GM19463 (cell line): ENCODE measurements around the gene EMC1.
A peak's percentile ranks its signal among the peaks of the same experiment; 100 is the strongest.
"Not testable (repeated sequence)": the region's sequence is repeated elsewhere in the genome, so short reads cannot be mapped to it uniquely, and the experiment has no call there.

Experiments
- ATAC-seq: cut with Tn5 transposase; IDR thresholded peaks from one replicate; pipeline ENCODE4 v1.9.1; 2021; ENCODE audit warnings: mild to moderate bottlenecking, moderate library complexity; ENCODE audit not compliant: unreplicated experiment

The EMC1 gene

DNA sequence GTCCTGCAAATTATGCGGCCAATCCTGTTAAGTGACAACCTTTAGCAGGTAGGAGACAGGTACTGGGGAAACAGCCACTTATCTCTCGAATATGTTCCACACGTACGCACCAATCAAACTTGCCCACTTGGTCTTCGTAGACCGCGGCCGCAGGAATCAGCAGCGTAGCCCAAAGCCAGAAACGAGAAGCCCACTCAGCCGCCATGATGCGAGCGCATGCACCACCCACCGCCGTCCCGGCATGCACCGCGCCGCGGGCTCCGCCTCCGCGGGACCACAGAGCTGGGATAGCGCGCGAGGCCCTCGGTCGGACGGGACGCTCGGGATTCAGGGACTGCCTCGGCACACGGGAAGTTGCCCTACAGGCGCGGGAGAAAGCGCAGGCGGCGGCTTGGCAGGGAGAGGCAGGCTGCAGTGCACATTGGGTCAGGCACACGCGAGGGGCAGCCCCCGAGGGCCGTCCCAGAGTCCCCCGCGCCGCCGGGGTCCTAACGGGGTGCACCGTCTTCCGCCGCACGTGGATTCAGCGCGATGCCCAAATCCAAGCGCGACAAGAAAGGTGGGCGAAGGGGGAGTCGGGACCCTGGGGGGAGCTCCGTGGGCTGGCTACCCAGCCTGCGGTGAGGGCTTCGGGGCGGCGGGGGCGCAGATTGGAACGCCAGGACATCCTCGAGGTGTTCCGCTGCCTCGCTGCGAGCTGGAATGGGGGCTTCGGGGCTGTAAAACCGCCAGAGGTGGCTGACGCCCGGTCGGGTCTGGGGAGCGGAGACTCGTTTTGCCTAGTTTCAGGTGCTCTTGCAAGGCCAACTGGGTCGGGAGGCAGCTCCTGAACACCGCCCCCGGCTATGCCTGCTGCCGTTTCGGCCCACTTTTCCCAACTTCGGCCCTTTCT lies at the start of gene EMC1, which contains the start of gene MRTO4:
Gene EMC1 (minus strand): TSS at position 220 of the 892 bp plus-strand sequence. CDS start 15 bp downstream, at position 205.
Gene MRTO4 (plus strand): TSS at position 501 of the 892 bp plus-strand sequence. CDS start 31 bp downstream, at position 532.
- ATAC-seq = peak; percentile 90

DNA sequence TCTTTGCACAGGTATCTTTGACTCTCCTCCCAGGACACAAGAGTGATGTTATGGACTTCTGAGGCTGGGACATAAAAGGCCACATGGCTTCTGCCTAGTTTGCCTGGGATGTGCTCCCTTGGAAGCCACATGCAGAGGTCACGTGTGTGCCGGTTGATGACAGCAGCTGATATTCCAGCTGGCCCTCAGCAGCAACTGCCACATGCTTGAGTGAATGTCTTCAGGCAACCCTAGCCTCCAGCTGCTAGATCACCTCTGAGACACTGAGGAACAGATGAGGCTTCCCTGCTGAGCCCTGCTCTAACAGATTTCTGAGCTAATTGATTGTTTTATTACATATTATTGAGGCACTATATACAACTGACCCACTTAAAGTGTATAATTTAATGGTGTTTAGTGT lies 48.9 kb upstream of the EMC1 start:
- no peak for ATAC-seq

DNA sequence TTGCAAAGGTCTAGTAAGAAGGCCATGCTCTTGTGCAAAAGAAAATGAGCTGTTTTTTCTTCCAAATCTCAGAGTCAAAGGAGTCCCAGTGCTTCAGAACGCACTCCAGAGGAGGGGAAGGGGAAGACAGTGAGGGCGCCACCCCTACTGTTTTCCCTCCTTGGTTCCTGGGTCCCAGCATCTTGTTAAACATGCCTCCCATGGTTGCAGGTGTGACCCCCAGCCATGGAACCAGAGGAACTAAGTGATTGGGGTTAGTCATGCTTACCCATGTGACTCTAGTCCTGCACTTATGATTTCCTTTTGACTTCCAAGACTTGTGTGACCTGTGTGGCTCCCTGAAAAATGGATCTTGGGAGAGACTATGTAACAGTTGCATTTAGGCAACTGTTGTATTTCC lies 43.3 kb upstream of the EMC1 start:
- ATAC-seq = no peak

DNA sequence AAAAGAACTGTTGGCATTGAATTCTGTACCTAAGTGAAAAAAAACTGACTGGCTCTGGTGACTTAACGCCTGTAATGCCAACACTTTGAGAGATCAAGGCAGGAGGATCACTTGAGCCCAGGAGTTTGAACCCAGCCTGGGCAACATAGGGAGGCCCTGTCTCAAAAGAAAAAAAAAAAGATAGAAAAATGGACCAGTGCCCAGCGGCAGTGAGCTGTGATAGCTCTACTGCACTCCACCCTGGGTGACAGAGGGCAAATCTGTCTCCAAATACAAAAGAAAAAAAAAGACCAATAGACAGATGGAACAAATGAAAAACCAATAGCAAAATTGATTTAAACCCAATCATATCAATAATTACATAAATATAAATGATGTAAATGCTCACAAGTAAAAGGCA lies 37.9 kb upstream of the EMC1 start:
- ATAC-seq = no peak

DNA sequence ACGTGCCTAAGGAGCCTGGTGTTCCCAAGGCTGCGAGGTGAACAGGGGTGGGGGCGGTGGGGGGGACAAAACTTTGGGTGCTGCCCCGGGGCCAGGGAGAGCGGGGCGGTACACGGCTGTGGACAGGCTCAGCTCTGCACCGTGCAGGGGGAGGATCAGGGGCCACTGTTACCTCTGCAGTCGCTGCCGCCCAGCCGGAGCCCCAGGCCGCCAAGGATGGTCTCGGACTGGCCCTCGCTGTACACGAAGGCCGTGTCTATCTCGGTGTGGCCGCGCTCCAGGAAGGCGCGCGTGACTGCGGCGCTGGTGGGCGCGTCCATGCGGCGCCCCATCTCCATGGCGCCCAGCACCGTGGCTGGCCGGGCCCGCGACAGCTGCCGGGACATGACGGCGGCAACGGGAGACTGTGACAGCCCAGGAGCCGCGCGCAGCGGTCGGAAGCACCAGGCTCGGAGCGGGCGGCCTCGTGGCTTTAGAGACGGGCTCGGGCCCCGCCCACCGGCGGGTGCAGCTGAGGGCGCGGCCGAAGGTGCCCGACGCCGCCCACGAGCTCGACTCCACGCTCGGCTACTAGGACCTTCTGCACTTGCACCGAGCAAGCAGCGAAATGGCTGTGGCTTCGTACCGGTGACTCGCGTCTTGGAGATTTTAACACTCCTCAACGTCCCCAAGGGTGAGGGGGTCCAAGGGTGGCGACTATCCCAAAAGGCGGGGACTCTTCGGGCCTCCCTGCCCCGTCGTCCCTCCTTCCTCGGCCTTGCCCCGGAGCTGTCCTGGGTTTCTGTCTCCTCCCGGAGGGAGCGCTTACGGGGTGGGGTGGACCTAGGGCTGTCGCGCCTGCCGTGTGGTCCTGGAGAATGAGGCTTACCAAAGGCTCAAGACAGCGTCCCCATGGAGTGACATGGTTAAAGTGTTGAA lies 37.3 kb upstream of the EMC1 start, which contains the start of gene AKR7A3:
Gene AKR7A3 (minus strand): TSS at position 447 of the 918 bp plus-strand sequence. CDS start 61 bp downstream, at position 386.
- ATAC-seq = not testable (repeated sequence)

DNA sequence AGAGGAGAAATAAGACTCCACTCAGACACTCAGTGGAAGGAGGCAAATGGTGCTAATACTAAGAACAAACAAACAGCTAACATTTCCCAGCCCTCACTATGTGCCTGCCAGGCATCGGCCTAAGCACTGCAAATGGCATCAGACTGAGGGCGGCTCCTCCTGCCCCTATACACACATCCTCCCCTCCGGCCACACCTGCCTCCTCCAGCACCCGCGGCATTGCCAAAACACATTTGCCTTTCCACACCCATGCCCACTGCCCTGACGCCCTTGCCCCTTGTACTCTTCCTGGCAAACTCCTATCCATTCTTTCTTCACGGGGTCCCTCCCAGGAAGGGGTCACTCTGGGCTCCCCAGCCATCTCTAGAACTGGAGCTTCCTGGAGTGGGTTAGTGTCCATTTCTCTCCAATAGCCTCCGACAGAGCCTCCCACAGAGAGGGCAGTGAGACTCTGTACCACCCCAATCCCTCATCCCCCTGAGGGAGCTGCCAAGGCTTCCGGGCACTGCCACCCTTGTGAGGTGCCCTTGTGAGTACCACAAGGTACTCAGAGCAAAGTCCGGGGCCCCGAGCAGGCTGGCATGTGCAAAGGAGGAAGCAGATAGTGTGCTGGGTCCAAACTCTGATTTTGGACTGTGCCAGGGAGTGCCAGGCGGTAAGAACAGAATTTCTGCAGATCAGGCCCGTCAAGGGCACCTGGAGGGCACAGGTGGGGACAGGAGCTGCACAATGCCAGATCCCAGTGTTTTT lies 36.3 kb upstream of the EMC1 start:
- no peak for ATAC-seq

DNA sequence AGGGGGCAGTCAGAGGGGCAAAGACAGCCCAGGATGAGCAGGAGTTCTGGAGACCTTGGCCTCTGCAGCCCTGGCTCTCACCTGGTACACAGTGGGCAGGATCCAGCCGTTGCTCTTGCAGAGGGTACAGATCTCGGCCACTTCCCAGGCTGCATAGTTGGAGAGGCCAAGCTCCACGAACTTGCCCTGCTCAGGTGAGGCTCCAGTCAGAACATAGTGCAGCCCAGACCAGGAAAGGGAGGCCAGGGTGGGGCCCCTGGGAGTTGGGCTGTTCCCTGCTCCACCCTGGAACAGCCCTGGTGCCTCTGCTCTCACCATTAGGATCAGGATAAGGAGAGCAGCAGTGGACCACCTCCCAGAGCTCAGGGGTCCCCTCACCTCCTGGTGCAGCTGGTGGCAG lies 34.5 kb upstream of the EMC1 start:
- ATAC-seq = not testable (repeated sequence)

DNA sequence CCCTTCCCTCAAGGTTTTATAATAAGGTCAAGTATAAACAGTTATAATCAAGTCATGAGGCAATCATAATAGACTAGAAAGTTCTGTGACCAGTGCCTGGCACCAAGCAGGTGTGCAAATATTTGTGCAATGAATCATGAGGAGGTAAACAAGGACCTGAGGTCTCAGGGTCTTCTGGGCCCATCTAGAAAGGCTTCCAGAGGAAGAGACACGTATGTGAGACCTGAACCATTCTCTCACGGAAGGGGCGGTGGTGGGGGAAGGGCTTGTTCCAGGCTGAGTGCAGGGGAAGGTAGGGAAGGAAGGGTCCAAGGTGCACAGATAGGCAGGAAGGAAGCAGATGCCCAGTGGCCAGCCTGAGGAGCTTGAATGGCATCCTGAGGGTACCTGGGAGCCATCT lies 34.0 kb upstream of the EMC1 start:
- not testable (repeated sequence) for ATAC-seq

DNA sequence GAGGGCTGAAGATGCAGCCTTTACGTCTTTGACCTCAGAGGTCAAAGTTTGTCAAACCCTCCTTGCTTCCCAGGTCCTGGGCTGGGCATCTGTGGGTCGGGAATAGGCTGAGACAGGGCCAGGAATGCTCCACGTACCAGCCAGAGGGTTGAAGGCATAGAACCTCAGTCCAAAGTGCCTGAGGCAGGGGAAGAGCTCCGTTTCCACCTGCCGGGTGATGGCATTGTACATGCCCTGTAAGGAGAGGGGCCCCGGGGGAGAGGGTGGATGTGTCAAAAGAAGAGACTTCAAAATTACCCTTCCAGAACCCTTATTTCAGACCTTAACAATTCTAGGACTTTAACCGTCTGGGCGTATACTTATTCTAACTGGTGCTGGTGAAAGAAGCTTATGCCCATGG lies 33.6 kb upstream of the EMC1 start:
- no peak for ATAC-seq

DNA sequence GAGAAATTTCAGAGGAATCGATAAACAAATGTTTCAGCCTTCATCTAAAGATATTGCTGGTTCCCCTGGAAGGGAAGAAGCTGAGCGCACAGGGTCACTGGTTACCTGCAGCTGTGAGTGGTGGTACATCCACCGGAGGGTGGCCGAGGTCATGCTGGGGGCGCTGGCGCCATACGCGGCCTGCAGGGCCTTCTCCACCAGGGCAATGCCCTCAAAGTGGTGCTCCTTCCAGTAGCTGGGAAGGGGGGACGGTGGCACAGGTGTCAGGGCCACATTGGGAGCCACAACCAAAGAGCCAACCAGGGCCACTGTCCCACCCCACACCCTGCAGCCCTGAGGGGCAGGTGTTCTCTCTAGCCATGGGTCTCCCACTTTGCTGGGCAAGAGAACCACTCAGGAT lies 32.6 kb upstream of the EMC1 start:
- no peak for ATAC-seq

DNA sequence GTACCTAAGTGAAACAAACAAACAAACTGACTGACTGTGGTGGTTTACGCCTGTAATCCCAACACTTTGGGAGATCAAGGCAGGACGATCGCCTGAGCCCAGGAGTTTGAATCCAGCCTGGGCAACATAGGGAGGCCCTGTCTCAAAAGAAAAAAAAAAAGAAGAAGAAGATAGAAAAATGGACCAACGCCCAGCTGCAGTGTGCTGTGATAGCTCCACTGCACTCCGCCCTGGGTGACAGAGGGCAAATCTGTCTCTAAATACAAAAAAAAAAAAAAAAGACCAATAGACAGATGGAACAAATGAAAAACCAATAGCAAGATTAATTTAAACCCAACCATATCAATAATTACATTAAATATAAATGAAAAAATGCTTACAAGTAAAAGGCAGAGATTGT lies 23.3 kb upstream of the EMC1 start:
- no peak for ATAC-seq

DNA sequence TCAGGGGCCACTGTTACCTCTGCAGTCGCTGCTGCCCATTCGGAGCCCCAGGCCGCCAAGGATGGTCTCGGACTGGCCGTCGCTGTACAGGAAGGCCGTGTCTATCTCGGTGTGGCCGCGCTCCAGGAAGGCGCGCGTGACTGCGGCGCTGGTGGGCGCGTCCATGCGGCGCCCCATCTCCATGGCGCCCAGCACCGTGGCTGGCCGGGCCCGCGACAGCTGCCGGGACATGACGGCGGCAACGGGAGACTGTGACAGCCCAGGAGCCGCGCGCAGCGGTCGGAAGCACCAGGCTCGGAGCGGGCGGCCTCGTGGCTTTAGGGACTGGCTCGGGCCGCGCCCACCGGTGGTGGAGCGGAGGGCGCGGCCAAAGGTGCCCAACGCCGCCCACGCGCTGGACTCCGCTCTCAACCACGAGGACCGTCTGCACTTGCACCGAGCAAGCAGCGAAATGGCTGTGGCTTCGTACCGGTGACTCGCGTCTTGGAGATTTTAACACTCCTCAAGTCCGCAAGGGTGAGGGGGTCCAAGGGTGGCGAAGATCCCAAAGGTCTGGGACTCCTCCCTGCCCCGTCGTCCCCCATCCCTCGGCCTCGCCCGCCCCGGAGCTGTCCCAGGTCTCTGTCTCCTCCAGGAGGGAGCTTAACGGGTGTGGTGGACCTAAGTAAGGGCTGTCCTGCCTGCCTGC lies 22.7 kb upstream of the EMC1 start:
- ATAC-seq = not testable (repeated sequence)

DNA sequence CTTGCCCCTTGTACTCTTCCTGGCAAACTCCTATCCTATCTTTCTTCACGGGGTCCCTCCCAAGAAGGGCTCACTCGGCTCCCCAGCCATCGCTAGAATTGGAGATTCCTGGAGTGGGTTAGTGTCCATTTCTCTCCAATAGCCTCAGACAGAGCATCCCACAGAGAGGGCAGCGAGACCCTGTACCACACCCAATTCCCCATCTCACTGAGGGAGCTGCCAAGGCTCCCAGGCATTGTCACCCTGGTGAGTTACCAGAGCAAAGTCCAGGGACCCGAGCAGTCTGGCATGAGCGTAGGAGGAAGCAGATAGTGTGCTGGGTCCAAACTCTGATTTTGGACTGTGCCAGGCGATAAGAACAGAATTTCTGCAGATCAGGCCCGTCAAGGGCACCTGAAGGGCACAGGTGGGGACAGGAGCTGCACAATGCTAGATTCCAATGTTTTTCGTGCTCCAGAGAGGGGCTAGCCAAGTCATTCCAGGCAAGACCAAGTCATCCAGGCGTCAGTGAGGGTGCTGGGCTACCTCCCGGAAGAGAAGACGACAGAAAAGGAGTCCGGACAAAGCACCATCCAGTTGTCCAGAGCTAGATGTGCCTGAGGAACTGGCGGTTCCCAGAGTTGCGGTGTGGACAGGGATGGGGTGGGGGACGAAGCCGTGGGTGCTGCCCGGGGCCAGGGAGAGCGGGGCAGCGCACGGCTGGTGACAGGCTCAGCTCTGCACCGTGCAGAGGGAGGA lies 22.0 kb upstream of the EMC1 start:
- no peak for ATAC-seq

DNA sequence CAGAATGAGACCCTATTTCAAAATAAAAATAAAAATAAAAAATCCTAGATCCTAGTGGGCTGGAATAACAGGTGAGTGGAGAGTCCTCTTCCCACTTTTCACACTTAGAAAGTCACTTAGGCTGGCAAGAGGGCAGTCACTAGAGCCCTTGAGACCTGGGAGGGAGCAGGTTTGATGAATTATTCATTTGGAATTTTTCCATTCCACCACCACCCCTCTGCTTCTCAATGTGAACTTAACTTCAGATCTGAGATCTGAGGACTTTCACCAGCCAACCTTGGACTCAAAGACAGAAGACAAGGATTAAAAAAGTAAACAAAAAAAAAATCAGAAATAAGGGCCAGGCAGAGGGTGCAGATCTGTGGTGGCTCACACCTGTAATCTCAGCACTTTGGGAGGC lies 20.7 kb upstream of the EMC1 start:
- ATAC-seq = no peak

DNA sequence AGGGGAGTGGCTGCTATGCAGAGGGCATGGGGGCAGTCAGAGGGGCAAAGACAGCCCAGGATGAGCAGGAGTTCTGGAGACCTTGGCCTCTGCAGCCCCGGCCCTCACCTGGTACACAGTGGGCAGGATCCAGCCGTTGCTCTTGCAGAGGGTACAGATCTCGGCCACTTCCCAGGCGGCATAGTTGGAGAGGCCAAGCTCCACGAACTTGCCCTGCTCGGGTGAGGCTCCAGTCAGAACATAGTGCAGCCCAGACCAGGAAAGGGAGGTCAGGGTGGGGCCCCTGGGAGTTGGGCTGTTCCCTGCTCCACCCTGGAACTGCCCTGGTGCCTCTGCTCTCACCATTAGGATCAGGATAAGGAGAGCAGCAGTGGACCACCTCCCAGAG lies 19.0 kb upstream of the EMC1 start:
- not testable (repeated sequence) for ATAC-seq

DNA sequence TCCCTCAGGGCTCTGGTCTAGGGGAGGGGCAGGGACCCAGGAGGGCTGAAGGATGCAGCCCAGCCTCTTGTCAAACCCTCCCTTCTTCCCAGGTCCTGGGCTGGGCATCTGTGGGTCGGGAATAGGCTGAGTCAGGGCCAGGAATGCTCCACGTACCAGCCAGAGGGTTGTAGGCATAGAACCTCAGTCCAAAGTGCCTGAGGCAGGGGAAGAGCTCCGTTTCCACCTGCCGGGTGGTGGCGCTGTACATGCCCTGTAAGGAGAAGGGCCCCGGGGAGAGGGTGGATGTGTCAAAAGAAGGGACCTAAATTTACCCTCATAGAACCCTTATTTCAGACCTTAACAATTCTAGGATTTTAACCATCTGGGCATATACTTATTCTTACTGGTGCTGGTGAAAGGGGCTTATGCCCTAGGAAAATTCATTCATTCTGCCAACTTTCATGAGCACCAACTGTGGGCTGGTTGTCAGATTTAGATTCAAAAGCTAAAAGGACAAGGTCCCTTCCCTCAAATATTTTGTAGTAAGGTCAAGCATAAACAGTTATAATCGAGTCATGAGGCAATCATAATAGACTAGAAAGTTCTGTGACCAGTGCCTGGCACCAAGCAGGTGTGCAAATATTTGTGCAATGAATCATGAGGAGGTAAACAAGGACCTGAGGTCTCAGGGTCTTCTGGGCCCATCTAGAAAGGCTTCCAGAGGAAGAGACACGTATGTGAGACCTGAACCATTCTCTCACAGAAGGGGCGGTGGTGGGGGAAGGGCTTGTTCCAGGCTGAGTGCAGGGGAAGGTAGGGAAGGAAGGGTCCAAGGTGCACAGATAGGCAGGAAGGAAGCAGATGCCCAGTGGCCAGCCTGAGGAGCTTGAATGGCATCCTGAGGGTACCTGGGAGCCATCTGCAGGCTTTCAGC lies 18.4 kb upstream of the EMC1 start:
- not testable (repeated sequence) for ATAC-seq

DNA sequence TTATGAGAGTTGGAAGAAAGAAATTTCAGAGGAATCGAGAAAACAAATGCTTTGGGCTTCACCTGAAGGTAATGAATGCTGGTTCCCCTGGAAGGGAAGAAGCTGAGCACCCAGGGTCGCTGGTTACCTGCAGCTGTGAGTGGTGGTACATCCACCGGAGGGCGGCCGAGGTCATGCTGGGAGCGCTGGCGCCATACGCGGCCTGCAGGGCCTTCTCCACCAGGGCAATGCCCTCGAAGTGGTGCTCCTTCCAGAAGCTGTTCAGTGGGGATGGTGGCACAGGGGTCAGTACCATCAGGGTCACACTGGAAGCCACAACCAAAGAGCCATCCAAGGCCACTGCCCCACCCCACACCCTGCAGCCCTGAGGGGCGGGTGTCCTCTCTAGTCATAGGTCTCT lies 17.1 kb upstream of the EMC1 start:
- no peak for ATAC-seq

DNA sequence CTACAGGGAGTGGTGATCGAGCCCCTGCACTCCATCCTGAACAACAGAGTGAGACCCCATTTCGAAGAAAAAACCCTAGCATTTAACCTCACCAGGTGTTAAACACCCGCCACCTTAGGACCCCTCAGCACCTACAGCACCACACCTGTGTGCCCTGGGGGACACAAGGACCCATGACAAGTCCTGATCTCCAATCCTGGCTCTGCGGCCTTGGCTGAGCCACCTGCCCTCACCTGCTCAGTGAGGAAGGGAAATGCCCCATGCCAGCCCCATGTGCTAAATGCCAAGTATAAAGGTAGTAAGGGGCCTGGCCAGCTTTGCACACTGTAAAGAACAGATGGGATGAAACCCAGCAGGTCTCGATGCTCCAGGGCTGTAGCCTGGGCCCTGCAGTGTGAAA lies 11.4 kb upstream of the EMC1 start:
- no peak for ATAC-seq
